HG02678 (cell line): ENCODE data around the gene RET.

Source experiments
- ATAC-seq: cut with Tn5 transposase; IDR thresholded peaks from one replicate; pipeline ENCODE4 v1.9.1; 2021; ENCODE audit warnings: mild to moderate bottlenecking, moderate library complexity; ENCODE audit not compliant: unreplicated experiment

The RET gene

GRCh38 chr10:43076876-43077420, at the start of gene RET:
TSS of gene RET (plus strand) at chr10:43077069. CDS start at chr10:43077259, 190 bp downstream.
- ATAC-seq, result no peak

DNA sequence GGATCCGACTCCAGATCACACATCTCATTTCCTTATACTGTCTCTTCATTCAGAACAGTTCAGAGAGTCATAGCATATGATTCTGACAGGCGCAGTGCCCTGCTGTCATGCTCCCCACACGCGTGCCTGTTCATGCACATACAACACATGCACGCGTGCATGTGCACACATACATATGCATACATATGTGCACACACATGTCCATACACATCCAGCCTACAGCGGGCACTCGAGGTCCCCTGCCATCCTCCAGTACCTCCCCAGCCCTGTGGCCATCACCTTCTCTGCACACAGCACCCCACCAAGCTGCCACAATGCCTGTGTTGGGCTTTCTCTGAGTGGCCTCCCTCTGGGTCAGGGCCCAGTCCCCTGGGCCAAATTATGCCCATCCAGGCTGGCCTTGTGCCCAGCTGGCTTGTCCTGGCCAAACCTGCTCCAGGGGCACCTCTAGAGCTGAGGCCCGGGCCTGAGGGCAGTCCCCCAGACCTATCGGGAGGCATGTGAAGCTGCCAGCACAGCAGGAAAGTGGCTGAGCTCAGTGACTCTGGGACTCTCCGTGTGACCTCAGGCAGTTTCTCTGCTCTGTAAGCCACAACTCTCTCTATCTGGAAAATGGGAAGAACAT, 49.4 kb upstream of the RET start:
- no peak for ATAC-seq

DNA sequence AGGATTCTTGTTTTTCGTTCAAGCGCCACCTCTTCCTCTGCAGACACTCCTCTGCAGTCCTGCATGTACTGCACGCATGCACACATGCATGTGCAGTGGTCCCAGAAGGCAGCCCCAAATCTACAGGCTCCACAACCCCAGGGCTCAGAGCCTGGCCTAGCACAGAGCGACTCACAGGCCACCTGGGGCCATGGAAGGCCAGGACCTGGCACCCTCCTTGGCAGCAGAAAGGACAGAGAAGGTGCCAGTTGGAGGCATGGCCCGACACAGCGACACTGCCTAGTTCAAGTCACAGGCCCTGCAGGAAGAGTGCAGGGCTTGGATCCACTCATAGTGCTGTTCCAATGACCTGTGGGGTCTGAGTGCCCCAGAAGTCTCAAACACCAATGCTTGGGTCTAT, 48.7 kb upstream of the RET start:
- no peak for ATAC-seq

DNA sequence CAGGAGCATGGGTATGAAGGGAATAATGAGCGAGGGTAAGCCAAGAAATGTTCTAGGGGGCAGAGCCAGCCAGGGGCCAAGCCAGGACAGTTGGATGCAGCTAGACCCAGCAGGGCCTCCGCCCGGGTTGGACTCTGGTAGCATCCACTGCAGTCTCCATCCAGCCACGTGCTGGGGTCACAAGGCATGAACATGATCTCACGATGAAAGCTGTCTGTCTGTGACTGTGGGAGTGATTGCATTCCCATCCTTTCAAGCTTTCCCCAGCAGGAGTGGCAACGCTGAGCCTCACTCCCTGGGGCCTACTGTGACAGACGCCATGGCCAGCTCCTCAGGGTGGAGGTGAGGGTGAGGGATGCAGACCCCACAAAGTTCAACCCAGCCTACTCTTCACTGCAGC, 47.8 kb upstream of the RET start:
- no peak for ATAC-seq

- ATAC-seq, result no peak
Measured at GRCh38 chr10:43032613-43033012, 44.3 kb upstream of the RET start.

GRCh38 chr10:43035800-43036199, 41.1 kb upstream of the RET start:
- no peak for ATAC-seq

DNA sequence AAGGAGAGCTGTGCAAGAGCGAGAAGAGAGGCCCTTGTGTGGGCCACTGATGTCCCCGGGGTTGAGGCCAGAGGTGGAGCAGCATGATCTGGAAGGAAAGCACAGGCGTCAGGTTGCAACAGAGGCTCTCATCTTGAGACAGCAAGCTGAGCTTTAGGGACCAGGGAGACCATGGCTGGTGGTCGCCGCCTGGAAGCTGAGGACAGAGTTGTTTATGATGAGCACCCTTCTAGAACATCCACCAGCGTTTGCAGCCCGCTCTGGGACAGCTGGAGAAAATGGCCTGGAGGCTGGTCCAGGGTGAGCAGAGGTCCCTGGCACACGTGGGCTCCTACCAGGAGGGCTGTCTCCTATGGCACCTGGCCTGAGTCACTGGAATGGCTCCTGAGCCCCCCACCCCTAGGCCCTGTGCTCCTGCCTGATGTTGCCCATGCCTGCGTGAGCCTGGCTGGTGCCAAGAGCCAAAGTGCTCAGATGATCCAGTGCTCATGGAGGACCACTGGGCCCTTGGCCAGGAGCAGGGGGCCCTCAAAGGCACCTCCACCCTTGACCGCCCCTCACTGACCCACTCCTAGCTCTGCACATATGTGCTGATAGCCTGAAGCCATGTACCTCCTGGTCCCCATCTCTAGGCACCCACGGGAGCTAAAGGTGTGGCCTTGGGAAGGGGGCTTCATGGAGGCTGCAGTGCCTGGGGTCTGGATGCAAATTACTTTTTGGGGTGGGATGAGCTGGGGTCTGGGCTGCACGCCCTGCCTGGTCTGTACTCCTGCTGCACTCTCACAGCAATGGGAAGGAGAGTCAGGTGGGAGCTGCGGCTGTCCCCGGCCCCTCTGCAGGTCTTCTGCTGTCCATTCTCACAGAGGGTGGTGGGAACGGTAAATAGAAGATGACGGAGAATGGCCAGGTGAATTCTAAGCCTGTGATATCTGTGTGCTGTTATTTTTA, 40.1 kb upstream of the RET start:
- no peak for ATAC-seq

- no peak for ATAC-seq
Measured at GRCh38 chr10:43037440-43037839, 39.4 kb upstream of the RET start.

- no peak for ATAC-seq
Measured at GRCh38 chr10:43037942-43038782, 38.7 kb upstream of the RET start.

DNA sequence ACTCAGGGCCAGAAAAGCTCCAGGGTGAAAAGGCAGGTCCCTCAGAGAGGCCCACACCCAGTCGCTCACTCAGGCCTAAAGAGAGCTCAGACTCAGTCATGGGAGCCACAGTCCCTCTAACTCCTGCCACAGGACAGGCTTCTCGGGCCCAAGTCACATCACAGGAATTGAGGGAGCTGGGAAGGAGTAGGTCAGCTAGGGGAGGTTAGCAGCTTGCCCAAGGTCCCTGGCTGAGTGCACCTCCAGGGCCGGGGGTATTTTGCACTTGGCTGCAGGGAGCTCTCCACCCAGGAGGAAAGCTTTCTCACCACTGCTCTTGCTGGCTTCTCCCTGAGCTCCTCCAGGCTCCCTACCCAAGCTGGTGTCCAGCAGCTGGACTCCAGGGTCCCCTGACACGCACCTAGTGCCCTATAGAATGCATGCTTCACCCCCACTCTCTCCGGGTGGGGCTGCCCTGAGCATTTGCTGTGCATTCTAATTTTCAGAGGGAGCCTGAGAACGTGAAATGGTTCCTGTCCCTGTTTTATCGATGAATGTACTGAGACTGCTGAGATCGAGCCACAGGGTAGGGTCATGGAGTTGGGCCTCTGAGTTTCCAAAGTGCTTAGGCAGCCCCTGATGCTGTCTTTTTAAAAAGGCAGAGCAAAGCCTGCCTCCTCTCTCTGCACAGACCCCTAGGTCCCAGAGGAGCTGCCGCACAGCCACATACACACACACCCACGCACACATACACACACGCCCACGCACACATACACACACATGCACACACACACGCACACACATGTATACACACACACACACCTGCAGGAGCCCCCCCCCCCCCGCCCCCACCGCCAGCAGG, 37.9 kb upstream of the RET start:
- ATAC-seq, result no peak

- no peak for ATAC-seq
Measured at GRCh38 chr10:43039624-43040481, 37.0 kb upstream of the RET start.

DNA sequence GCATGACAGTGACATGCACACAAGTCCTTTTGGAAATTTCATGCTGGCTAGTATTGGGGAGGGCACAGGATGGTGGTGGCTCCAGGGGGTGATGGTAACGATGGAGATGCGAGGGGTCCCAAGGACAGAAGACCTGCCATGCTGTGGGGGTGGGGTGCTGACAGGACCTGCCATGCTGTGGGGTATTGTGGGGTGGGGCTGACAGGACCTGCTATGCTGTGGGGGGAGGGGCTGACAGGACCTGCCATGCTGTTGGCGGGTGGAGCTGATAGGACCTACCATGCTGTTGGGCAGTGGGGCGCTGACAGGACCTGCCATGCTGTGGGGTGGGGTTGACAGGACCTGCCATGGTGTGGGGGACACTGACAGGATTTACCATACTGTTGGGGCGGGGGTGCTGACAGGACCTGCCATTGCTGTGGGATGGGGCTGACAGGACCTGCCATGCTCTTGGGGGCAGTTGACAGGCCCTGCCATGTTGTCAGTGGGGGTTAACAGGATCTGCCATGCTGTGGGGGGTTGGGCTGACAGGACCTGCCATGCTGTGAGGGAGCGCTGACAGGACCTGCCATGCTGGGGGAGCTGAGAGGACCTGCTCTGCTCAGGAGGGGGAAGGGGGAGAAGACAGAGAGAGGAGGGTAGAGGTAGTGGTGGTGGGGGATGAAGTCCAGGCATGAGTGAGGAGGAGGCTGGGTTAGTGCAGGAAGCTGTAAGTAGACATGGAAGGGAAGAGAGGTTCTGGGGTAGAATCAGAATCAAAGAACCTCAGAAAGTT, 36.2 kb upstream of the RET start:
- no peak for ATAC-seq

DNA sequence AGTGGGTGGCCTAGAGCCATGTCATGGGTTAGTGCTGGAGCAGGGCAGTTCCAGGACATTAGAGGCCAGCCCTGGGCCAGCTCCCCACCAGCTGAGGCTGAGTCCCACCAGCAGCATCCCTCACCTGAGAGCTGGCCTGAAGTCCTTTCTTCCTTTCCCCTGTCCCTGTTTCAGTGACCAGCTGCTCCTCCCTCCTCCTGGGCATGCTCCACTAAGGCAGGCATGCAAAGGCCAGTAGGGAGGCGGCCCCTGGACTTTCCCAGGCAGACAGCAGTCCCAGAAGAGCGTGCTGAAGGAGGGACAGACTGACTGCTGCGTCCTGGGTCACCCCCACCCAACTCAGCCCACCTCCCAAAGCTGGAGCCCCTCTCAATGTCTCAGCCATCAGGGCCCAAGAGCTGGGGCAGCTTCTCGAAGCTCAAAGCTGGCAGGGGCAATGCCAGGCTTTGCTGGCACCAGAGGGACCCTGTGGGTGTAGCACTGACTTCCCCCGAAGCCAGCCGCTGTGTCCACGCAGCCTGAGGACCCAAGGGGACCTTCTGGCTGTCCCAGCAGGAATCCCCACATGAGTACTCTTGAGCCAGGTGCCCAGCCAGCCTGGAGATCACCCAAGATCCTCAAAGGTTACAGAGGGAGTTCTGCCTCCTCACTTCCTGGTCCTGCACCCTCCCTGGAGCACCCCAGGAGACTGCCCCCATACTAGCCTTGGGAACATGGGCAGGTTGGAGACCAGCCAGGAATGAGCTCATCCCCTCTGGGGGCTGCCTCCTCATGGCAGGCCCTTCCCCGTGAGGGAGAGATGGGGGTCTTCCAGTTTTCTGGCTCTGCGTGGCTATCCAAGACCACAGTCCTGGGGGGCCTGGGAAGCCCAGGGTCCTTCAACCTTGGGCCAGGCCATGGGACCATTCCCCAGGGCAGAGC, 35.2 kb upstream of the RET start:
- no peak for ATAC-seq

- no peak for ATAC-seq
Measured at GRCh38 chr10:43042503-43043341, 34.1 kb upstream of the RET start.

GRCh38 chr10:43043342-43043772, 33.5 kb upstream of the RET start:
- no peak for ATAC-seq

GRCh38 chr10:43043773-43044447, 33.0 kb upstream of the RET start:
- ATAC-seq, result no peak
